RPMI7951 (cell line): ENCODE measurements around the gene AIP. TPM values are rescaled to one million over a fixed set of nuclear protein-coding genes. Genes with fewer than 3 reads are reported as not detected.

Experiments used
- DNase-seq: peaks from one replicate; pipeline ENCODE4 v3.0.0-alpha.2; 2012; ENCODE audit warnings: low read depth
- total RNA-seq: library from RNA; depleted of rRNA; stranded (reverse); fragments of >200 nt; shearing (Covaris generic); gene quantifications from 2 replicates; pipeline ENCODE4 v1.2.3, GENCODE V29; 2014

Gene AIP
- total RNA-seq, 1 experiment from 2014 or later = 106 TPM

DNA sequence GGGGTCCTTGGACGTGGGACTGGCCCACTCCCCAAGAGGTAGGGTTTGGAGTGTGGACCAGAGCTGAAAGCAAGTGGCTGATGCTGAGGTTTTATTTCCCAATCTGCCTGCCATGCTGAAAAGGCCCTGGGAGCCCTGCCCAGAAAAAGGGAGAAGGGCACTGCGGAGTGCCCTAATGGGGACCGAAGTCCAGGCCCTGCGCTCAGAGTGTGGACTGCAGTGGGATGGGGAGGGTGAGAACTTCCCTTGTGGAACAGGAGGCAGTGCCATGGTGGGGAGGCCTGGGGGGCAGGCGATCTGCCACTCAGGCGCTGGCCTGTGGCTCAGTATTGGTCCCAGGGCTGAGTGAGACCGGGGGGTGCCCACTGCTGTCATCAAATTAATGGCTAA lies 34.6 kb upstream of the AIP start:
- no peak for DNase-seq

DNA sequence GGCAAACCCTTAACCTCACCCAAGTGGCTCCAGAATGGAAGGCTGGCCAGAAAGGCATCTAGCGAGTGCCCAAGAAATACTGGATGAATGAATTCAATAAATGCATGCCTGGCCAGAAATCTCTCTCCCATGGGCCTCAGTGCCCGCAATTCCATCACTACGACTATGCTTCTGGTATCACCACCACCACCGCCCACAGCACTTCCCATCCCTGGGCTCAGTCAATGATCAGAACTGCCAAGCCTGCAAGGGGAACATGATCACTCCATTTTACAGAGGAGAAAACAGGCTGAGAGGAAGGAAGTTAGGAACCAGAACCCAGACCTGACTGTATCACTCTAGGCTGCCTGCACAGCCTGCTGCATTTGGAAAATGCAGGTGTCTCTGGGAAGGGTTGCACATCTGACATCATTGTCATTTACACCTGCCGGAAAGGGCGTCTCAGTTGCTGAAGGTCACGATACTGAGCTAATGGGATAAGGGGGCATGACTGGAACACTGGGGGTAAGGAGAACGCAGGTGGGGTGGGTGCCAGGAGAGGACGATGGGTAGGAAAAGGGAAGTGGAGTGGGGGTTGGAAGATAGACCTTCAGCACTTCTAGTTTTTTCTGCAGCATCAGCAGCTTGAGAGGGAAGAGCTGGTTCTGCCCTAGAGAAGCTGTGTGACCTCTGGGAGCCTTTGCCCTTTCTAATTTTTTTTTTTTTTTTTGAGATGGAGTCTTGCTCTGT lies 33.5 kb upstream of the AIP start:
- no peak for DNase-seq

DNA sequence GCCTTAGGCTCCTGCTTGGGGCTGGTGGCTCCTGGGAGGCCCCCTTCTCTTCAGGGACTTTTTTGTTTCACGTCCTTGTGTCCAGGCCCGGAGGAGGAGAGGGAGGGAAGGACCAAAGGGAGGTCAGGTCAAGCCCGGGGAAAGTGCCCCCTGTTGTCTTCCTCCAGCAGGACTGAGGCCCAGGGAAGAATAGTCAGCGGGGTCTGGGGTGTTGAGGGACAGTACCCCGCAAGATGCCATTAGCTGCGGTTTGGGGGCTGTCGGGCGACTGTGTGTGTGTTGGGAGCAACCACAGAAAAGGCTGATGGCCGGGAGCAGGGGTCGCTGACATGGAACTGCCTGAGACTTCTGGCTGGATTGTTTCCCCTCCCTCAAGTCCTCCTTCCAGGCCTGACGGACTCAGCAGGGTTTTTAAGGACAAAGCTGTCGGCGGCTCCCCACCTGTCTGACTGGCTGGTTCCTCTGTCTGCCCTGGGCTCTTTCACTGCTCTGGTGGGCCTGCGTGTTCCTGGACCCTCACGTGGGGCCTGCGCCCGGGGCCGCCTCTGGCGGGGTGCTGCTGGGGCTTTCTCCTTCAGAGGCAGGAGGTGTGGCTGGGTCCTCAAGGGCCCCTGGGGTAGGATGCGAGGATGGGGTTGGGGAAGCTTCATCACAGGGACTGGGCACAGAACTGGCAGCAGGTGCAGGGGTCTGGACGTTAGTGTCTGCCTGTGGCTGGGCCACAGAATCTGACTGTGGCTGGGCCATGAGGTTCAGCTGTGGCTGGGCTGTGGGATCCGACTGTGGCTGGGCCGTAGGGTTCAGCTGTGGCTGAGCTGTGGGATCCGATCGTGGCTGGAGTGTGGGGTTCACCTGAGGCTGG lies 31.8 kb upstream of the AIP start:
- no peak for DNase-seq

DNA sequence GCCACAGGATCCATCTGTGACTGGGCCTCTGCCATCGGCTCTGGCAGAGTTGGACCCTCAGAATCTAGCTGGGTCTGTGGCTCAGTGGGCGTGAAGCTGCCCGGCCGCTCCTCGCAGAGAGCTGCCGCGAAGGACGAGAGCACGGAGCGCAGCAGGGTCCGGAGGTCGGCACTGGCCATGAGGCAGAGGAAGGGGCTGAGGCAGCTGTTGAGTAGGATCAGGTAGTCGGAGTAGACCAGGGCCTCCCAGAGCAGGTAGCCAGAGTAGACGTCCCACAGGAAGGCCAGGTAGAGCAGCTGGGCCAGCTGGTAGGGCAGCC lies 31.2 kb upstream of the AIP start:
- DNase-seq = no peak

DNA sequence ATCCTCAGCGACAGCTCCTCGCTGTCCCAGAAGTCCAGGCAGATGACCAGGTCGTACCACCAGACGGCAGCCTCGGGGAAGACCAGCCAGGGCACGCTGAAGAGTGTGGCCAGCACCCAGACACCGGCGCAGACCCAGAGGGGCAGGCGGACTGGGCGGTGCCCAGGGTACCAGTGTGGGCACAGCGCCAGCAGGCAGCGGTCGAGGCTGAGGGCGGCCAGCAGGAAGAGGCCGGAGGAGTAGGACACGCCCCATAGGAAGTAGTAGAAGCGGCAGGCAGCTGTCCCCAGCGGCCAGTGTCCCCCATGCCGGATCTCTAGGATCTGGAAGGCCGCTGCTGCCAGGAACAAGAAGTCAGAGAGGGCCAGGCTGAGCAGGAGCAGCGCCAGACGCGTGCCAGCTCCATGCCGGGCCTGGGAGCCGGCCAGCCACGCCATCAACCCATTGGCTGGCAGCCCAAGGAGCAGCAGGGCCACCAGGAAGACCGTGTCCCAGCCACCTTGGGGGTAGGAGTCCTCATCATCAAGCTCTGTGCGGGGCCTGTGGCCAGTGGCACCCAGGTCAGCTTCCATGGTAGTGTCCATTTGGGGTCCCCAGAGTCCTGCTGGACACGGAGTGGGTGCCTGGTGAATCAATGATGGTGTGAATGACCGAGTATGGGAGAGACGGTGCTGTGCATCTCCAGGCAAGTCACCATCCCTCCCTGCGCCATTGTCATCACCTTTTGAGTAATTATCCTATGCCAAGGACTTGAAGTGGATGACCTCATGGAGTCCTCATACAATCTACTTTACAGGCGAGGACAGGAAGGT lies 30.5 kb upstream of the AIP start, which contains the start of gene GPR152:
TSS of gene GPR152 (minus strand) at position 589 of the 812 bp plus-strand sequence. CDS start at position 584, 5 bp downstream.
- no peak for DNase-seq

DNA sequence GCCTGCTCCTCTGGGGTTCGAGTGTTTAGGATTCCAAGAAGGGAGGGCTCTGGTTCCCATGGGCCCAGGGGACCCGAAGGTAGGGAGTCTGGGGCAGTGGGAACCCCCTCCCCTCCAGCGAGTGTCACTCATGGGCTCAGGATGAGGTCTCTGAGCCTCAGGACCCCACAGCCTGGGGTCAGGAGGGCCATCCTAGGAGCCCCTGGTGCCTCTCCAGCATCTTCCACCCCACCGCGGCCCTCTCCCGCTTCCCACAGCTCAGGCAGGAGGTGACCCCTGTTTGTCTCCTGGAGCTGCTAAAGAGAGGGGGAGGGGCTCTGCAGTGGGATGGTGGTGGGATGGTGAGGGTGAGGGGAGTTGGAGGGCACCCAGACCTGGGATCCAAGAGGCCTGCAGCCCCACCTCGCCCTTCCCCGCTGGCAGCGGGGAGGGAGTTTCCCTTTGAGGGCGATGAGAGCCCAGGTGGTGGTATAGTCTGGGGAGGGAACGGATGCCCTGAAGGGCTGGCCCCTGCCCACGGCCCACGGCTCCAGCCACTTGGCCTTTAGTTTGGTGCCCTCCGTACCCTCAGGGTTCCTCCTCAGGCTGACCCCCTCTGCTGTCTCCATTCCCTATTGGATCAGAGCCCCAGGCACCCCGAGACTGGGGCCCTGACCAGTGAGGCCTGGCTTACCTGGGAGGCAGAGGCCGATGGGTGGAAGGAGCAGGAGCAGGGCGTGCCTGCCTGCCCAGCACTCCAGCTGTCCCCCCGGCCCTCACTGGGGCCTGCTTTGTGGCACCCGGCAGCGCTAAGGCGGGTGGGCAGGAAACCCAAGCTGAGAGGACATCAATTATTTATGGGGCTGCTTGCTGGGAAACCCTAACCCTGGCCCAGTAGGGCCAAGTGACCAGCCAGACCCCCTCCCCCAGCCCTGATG lies 28.8 kb upstream of the AIP start:
- no peak for DNase-seq

DNA sequence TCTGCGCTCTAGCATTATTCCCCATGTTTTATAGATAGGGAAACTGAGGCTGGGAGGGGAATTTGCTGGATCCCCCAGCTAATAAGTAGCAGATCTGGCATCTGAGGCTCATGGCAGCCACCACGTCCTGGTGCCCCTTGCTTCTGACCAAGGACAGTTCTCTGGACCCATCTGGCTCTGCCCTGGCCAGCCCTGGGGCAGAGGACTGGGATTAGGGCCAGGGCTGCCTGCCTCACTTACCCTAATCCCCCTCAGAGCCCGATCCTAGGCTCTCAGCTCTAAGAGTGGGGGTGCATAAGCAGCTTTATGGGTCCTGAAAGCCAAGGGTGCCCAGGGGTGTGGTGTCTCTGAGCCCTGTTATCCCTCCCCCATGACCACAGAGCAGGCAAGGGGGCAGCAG lies 27.8 kb upstream of the AIP start, which contains the start of gene CABP4:
TSS of gene CABP4 (plus strand) at position 301 of the 400 bp plus-strand sequence. CDS start at position 371, 70 bp downstream.
- no peak for DNase-seq

DNA sequence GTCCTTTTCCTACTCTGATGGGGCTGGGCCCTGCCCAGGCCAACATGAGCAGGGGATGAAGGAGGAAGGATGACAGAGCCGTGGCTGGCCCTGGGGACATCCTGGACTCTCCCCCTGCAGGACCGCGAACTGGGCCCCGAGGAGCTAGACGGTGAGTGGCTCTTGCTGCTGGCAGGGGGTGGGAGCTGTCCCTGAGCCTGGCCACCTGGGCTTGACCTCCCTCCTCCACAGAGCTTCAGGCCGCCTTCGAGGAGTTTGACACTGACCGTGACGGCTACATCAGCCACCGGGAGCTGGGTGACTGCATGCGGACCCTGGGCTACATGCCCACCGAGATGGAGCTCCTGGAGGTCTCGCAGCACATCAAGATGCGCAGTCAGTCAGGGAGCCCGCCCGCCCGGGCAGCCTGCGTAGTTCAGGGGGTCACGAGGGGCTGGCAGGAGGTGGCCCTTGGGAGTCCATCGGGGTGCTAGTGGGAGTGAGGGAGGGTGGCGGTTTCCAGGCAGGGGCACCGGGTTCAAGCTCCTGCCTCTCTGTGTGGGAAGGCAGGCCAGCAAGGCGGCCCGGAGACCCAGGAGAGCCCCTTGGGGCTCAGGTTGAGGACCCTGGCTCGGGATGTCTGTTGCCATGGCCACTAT lies 26.6 kb upstream of the AIP start:
- no peak for DNase-seq

DNA sequence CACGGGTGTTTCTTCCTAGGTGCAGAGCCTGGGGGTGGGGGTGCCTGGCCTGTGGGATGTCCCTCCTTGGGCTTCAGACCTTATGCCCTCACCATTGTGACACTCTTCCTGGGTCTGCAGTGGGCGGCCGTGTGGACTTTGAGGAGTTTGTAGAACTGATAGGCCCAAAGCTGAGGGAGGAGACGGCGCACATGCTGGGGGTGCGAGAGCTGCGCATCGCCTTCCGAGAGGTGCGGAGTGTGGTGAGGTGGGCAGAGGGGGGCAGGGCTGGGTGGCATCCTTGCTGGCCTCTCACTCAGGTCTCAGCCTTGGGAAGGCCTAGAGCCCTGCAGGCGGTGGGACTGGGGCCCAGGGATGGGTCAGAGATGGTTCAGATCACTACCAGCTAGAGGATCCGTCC lies 25.4 kb upstream of the AIP start:
- no peak for DNase-seq

DNA sequence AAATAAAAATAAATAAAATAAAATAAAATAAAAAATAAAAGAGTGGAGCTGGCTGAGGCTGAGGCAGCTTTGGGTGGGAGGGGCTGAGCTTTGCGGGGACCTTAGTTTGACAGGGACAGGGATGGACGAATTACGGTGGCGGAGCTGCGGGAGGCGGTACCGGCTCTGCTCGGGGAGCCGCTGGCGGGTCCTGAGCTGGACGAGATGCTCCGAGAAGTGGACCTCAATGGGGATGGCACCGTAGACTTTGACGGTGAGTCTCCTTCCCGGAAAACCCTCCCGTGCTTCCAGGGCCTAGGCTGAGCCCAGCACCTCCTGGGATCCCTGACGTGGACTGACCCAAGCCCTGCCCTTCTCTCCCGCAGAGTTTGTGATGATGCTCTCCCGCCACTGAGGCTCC lies 24.6 kb upstream of the AIP start:
- no peak for DNase-seq

DNA sequence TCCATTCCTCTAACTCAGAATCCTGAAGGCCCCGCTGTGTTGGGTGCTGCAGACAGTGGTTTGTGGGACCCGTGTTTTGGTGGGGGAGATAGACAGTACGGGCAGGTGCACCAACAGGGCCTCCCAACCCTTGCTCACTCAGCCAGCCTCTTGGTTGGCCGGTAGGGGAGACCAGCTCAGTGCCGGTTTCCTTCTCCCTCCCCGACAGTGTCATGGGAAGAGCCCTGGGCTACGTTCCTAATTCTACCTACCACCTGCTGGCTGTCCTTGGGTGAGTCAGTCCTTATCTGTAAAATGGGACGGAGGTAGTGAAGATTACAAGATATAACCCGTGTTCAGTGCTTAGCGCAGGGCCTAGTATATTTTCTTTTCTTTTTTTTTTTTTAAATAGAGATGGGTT lies 19.6 kb upstream of the AIP start:
- no peak for DNase-seq

DNA sequence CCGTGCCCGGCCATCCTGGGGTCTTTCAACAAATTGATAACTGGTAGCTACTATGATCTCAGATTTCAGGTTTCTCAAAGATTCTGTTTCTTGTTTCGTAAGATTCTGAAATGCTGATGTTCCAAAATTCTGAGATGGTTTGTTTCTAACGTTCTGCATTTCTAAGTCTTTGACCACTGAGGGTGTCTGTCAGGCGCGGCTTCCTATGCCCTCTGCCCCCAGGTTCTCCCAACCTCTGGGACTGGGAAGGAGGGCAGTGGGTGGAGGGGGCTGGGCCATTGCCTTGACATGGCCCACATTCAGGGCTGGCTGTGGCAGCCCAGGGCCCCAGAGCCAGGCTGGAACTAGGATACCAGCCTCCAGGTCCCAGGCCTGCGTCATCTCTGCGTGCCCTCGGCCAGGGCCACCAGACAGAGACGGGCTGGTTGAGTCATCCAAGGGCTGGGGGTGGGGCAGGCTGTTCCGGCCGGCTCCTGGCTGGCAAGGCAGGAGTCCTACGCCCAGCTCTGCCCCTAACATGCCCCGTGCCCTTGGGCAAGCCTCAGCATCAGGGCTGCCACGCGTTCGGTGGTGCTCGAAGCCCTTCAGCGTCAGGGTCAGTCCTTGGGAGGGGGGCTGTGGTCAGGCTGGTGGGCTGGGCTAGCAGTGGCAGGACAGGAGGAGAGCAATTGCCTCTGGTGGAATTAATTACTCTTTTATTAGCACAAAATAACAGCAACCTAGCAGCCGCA lies 19.0 kb upstream of the AIP start:
- DNase-seq = peak; percentile 89

DNA sequence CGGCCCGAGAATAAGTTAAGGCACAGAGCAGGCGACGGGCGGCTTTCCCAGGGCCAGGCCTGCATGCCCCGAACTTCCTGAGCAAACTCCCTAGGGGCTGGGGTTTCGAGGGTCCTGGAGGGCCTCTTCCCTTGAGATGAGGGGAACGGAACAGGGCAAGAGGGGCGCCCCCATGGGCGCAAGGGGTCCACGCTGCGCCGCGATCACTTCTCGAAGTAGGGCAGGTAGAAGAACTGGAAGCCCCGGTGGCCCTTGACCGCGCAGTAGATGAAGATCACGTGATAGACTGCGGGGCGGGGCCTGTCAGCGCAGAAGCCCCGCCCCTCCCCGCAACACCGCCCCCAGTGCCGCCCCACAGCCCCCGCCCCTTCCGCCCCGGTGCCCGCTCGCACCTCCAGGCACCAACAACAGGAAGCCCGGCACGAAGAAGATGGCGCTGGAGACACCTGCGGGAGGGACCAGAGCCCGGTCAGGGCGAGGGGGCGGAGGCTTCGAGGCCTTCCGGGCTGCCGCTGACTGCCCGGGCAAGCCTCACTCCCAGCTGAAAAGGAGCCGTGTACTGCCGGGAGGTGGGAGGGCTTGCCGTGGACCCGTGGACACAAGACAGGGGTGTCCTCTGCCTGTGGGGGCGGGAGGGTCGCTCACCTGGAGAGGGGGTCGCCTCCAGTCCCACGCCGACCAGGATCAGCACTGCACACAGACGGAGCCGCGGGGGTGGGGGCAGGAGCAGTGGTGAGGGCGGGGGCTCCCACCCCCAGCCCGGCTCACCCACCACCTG lies 18.2 kb upstream of the AIP start:
- peak; percentile 81 for DNase-seq

DNA sequence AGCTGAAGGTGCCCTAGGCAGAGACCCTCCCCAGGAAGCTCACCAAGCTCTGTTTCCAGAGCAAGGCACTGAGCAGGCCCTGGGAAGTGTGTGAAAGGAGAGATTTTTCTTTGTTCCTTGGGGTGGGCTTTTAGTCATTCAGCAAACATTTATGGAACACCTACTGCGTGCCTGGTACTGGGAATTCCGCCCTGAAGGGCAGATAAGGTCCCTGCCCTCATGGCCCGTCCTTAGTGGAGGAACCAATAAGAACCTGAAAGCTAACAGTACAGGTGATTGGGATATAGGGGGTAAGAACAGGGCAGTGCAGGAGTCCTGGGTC lies 17.7 kb upstream of the AIP start:
- DNase-seq = no peak

DNA sequence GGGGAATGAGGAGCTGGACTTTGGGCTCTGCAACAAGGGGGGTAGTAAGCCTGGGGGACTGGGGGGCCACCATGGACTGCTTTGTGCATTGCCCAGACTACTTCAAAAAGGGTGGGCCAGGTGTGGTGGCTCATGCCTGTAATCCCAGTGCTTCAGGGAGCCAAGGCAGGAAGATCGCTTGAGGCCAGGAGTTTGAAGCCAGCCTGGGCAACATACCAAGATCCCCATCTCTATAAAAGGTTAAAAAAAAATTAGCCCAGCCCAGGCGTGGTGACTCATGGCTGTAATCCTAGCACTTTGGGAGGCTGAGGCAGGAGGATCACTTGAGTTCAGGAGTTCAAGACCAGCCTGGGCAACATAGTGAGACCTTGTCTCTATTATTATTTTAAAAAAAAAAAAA lies 17.3 kb upstream of the AIP start:
- peak; percentile 51 for DNase-seq

DNA sequence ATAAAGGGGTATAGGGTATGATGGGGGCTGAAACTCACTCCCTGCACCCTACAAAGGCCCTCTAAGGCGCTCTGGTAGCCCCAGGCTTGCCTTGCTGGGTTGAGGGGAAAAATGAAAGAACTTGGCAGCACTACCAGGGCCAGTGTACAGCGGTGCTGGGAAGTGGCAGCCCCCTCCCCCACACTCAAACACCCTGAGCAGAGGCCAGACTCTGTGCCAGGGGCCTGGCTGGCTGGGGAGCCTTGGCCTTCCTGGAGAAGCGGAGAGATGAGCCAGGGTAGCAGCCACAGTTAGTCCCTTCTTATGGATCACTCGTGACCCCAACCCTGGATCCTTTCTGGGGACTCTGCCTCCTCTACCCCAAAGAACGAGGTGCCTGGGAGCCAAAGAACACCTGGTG lies 16.5 kb upstream of the AIP start:
- no peak for DNase-seq

DNA sequence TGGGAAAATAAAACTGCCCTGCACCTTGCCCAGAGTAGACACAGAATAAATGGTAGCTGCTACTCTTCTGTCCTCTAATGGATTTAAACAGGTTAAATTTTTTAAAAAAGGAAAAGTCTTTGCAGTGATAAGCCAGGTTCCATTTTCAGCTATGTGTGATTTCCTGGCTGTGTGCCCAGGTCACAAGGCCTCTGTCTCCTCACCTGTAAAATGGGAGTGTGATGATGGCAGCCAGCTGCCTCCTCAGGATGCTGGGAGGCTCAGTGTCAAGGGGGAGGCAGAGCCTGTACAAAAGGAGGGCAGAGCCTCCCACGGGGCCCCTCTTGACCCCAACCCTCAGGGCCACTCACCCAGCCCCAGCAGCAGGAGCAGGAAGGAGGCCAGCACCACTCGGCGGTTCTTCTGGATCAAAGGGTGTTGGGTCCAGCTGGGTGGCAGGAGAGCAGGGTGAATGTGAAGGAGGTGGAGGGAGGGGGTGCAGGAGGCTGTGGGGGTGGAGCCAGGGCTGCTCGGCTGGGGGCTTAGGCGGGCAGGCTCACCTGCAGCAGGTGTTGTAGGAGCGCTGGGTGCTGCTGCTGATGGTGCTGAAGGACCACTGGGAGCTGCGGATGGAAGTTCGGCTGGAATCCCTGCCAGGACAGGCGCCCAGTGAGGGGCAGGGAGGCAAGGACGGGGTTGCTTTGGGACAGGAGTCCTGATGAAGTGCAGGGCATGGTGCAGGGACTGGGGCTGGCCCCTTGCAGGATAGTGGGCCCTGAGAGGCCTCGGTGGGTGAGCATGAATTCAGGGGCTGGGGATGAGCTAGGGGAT lies 15.7 kb upstream of the AIP start:
- no peak for DNase-seq

DNA sequence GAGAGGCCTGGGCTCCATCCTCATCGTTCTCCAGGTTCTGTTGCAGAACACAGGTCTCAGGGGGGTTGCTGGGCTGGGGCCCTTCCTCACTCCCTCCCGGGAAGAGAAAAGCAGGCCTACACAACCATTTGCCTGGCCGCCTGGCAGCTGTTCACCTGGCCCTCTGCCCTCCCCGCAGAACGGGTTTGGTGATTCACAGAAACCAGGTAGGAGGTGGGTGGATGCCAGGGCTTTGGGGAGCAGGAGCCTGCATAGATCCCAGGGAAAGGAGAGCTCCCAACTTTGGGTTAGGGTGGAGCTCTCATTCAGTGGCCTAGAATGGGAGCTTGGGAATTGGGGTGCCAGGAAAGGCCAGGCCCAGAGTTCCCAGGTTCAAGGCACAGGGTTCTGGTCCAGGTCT lies 14.8 kb upstream of the AIP start:
- DNase-seq = no peak

DNA sequence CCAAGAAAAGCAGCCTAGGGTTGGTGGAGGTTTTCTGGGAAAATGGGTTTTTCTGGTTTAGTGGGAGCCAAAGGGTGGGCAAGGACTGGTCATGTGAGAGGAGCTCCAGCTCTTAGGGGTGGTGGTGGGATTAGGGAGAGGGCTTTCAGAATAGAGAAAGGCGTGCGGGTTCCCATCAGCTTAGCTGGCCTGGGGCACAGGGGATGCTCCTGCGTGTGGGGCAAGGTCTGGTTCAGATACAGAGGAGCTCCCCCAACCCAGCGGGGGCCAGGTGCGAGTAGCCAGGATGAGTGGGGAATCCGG lies 14.4 kb upstream of the AIP start:
- no peak for DNase-seq
